HG03135 (cell line): ENCODE data around the gene PHLDB2.

Experiments used
- ATAC-seq: cut with Tn5 transposase; IDR thresholded peaks from one replicate; pipeline ENCODE4 v1.9.1; 2021; ENCODE audit warnings: mild to moderate bottlenecking, moderate library complexity; ENCODE audit not compliant: unreplicated experiment

PHLDB2 gene

DNA sequence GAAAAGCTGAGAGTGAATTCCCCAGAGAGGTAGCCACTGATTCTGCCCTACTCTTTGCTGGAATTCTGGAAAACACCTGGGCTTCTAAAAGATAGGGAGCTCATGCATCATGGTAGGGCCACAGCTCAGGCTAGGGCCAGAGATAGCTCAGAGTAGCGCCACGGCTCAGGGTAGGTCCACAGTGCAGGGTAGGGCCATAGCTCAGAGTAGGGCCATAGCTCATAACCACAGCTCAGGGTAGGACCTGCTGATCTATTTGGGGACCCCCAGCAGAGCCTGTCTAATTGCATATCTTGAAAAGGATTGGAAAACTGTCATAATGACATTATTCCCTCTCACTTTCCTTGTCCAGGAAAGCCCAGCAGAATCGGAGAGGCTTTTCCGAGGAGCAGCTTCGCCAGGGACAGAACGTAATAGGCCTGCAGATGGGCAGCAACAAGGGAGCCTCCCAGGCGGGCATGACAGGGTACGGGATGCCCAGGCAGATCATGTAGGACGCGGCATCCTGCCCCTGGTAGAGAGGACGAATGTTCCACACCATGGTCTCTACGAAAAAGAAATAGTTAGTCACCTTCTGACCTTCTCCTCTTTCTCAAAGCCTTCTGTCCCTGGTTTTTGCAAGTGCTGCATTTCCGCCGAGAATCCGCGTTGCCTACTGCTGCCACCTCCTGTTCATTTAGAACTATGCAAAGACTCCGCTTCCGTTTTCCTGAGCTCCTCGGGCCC, 154.2 kb downstream of the PHLDB2 start:
- ATAC-seq, result peak; percentile 84

DNA sequence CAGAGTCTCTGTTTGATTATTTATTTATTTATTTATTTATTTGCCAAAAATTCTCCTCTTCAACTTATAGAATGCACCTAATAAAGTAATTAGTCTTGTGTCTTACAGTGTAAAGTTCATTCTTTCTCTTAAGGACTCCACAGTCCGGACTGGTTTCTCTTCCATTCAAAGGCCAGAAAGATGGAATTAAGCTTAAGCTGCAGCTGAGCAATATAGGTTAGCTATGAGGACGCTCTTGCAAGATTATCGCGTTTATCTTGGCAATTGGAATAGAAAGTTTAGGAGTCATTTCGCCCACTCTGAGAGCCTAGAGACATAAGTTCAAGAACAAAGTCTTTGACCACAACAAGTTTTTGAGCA, 154.7 kb downstream of the PHLDB2 start:
- peak; percentile 21 for ATAC-seq

DNA sequence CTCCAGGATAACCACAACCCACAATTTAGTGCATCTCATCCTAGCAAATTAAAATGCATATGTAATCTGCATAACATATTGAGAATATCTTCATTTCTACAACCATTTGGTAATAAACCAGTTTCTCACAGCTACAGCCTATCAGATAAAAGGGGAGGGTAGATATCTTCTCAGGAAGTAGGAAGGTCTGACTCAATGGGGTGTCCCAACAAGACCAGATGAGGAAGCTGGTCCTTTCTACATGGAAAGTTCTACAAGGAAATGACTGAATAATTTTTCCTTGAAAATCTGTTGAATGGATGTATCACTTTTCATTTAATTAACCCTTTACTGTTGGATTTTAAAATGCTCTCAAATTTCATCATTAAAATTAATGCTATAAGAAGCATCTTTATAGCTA, 158.0 kb downstream of the PHLDB2 start:
- no peak for ATAC-seq

DNA sequence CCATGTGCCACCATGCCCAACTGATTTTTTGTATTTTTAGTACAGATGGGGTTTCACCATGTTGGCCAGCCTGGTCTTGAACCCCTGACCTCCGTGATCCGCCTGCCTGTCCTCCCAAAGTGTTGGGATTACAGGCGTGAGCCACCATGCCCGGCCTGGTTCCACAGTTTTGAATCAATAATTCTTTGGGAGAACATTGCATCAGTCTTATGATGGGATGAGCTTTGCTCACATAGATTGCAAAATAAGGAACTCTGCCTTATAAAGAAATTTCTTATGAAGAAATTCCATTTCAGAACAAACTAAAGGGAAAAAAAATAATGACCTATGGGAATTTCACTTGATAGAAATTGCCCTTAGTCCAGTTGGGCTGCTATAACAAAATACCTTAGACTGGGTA, 159.6 kb downstream of the PHLDB2 start:
- ATAC-seq, result no peak

DNA sequence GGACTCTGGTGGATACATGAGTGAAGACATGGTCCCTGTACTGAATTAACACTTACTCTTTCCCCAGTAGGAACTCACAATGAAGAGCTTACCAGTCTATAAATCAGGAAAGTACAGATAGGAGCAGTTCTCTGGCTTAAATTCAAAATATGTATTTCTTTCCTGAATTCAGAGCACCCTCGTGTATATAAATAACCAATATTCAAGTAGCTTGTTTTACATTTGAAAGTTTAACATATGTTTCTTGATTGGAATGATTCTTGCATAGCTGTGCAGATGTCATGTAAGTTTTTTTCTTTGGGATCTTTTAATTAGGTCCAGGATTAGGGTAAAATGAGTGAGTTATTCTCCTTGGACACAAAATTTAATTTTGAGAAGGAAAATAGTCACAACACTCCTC, 160.7 kb downstream of the PHLDB2 start:
- no peak for ATAC-seq

DNA sequence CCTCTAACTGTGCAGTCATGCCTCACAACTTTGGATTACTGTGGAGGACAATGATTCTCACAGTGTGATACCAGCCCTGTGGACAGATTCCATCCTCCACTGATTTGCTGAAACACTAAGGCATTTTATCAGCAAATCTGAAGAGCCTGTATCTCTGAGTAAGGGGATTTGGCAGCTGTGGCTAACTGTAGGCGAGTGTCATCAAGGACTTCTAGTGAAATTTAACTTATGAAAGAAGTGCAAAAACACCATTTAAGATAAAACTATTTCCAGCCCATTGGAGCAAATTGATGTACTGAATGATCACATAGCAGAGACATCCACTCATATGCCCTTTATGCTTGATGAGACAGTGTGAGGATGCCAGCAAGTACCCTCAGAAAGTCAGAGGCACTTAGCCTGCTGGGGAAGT, 161.6 kb downstream of the PHLDB2 start:
- no peak for ATAC-seq
